MCF 10A (cell line): ENCODE results near the gene ELN. TPM values are rescaled to one million over a fixed set of nuclear protein-coding genes. Genes with fewer than 3 reads are reported as not detected.

Source experiments
- BruUV-seq: library from RNA; stranded (reverse); fragments of 400-500 nt; replicated peaks from 2 replicates; lab custom pipeline; 2021; lab: Mats Ljungman, UMichigan
- CTCF ChIA-PET: fragments of 300-600 bp; sonication (Branson Sonifier 250); formaldehyde crosslinking; extraction: SDS; loops from one replicate; lab custom pipeline; 2021; ENCODE audit warnings: antibody characterized with exemption, inconsistent platforms; lab: Yijun Ruan, JAX
- POLR2A ChIA-PET: fragments of 300-600, 350-650 bp; sonication (Branson Sonifier 250); formaldehyde crosslinking; extraction: SDS; loops from one replicate; lab custom pipeline; 2020; ENCODE audit warnings: antibody characterized with exemption, inconsistent platforms; lab: Yijun Ruan, JAX
- DNase-seq: peaks from one replicate; pipeline ENCODE4 v3.0.0-alpha.2; 2018; ENCODE audit not compliant: unreplicated experiment
- H3K27ac Mint-ChIP-seq: one replicate; pipeline ENCODE4 v1.8.0; 2022; ENCODE audit warnings: mild to moderate bottlenecking, low read depth, mixed read lengths; ENCODE audit not compliant: unreplicated experiment
- H3K27me3 Mint-ChIP-seq: one replicate; pipeline ENCODE4 v1.8.0; 2022; ENCODE audit warnings: mixed read lengths; ENCODE audit not compliant: insufficient read depth, unreplicated experiment
- H3K36me3 Mint-ChIP-seq: one replicate; pipeline ENCODE4 v1.8.0; 2022; ENCODE audit warnings: mild to moderate bottlenecking, moderate library complexity, mixed read lengths; ENCODE audit not compliant: insufficient read depth, unreplicated experiment
- H3K4me1 Mint-ChIP-seq: one replicate; pipeline ENCODE4 v1.8.0; 2022; ENCODE audit warnings: mixed read lengths; ENCODE audit not compliant: insufficient read depth, unreplicated experiment
- H3K4me3 Mint-ChIP-seq: one replicate; pipeline ENCODE4 v1.8.0; 2022; ENCODE audit warnings: mild to moderate bottlenecking, moderate library complexity, mixed read lengths; ENCODE audit not compliant: unreplicated experiment
- H3K9me3 Mint-ChIP-seq: one replicate; pipeline ENCODE4 v1.8.0; 2022; ENCODE audit warnings: mixed read lengths; ENCODE audit not compliant: unreplicated experiment
- intact Hi-C: fragments of 100-400 bp; cut with micrococcal nuclease; formaldehyde crosslinking; loops from 2 replicates; pipeline ENCODE4 v1.14.1; 2022
- total RNA-seq: library from RNA; stranded (reverse); gene quantifications from 2 replicates; pipeline ENCODE4 v1.2.3, GENCODE V29; 2022
- TF ChIP-seq, protein P1 (sequence below): fragments of 200-600 bp; IDR thresholded peaks from one replicate; pipeline ENCODE4 v1.8.0; 2022; ENCODE audit warnings: antibody characterized with exemption, mild to moderate bottlenecking; ENCODE audit not compliant: unreplicated experiment

Gene ELN
- total RNA-seq, 1 experiment from 2014 or later = not detected

DNA sequence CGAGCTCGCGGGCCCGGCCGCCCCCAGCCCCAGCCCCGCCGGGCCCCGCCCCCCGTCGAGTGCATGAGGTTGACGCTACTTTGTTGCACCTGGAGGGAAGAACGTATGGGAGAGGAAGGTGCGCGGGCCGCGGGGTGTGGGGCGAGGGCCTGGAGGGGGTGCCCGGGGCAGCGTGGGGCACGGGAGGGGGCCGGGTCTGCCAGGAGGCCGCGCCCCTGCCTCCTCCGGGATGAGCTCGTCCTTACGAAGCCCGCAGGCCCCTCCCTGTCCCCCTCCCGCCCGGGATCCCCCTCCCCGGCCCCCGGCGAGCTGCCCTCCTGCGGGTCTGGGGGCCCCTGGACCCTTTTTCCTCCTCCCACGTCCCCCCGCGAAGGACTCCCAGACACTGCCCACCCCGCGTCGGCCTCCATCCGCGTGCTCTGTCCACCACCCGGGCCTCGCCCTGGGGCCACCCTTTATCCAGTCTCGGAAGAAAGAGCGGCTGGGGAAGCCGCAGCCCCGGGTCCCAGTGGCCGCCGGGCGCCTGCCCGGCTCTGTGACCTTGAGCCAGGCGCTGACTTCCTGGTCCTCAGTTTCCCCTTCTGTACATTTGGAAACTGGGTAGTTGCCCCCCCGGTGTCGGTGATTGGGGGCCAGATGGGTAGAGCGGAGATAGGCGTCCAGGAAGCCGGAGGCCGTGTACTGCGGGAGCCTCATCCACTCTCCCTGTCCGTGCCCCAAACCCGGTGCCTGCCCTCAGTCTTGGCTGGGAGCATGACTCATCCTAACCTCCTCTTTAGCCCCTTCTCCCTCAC lies 56.2 kb downstream of the ELN start:
- H3K36me3 Mint-ChIP-seq = peaks cover 18% of the 10 kb centered on the region
- no peaks in the 10 kb centered on the region for H3K9me3 Mint-ChIP-seq
- peak; percentile 76 for DNase-seq
- ChIA-PET CTCF (interaction anchor here (0.5 to 1.6 kb wide), 4 partner anchors 13 to 205 kb away, joined by 3 to 4 read pairs (median 3); partner anchors contain the start of gene CLIP2), POLR2A (interaction anchor here (0.9 to 1.9 kb wide), 4 partner anchors 10 to 94 kb away, joined by 3 to 20 read pairs (median 3); partner anchors contain the start of gene EIF4H)
- H3K4me1 Mint-ChIP-seq = peaks cover 13% of the 10 kb centered on the region
- intact Hi-C loops = loop anchor here (5.0 kb wide), 1 partner anchor 88 kb away; the partner anchor contains the start of gene EIF4H
- H3K4me3 Mint-ChIP-seq = peak overlapping the region; percentile 78
- TF ChIP-seq, protein P1, sequence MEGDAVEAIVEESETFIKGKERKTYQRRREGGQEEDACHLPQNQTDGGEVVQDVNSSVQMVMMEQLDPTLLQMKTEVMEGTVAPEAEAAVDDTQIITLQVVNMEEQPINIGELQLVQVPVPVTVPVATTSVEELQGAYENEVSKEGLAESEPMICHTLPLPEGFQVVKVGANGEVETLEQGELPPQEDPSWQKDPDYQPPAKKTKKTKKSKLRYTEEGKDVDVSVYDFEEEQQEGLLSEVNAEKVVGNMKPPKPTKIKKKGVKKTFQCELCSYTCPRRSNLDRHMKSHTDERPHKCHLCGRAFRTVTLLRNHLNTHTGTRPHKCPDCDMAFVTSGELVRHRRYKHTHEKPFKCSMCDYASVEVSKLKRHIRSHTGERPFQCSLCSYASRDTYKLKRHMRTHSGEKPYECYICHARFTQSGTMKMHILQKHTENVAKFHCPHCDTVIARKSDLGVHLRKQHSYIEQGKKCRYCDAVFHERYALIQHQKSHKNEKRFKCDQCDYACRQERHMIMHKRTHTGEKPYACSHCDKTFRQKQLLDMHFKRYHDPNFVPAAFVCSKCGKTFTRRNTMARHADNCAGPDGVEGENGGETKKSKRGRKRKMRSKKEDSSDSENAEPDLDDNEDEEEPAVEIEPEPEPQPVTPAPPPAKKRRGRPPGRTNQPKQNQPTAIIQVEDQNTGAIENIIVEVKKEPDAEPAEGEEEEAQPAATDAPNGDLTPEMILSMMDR = no peak
- H3K27me3 Mint-ChIP-seq = no peaks in the 10 kb centered on the region
- H3K27ac Mint-ChIP-seq = peak overlapping the region; percentile 89
- no TSS peak for BruUV-seq

DNA sequence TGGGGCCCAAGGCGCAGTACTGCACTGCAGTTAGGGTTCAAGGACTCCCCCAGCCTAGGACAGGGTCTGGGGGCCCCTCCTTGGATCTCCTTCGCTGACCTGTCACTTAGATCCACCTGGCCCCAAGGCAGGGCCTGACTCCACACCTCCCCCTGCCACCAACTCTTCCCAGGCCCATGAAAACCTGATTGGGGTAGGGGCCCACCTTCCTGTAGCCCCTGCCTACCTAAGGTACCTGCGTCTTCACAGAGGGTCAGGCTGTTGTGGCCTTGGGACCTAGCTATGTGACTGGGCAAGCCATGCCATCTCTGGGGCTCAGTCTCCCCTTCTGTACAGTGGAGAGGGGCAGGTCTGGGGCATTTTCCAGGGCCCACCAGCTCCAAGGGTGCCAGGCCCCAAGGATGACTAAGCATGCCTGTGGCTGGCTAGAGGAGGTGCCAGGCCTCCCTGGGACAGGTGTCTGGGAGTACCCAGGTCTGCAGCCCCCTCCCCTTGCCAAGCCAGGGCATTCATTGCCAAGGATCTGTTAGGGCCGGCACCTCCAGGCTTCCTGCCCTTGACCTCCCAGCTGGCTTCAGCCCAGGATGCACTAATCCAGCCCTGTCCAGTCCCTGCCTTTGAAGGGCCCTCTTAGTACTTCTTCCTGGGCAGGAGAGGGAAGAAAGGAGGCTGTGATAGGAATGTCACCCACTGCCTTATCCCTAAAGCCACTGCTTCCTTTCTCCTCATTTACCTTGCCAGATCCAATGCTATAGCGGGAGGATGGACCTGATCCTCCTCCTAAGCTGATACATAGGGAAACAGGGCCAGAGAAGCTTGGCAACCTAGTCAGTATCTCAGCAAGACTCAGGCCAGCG lies 57.0 kb downstream of the ELN start:
- DNase-seq = peak; percentile 33
- no peaks in the 10 kb centered on the region for H3K9me3 Mint-ChIP-seq
- intact Hi-C loops = loop anchor here (5.0 kb wide), 1 partner anchor 87 kb away; the partner anchor contains the start of gene EIF4H
- H3K4me1 Mint-ChIP-seq = peaks cover 11% of the 10 kb centered on the region
- TF ChIP-seq, protein P1 = no peak
- no TSS peak for BruUV-seq
- H3K27me3 Mint-ChIP-seq = no peaks in the 10 kb centered on the region
- ChIA-PET CTCF (interaction anchor here (0.5 to 1.6 kb wide), 4 partner anchors 13 to 90 kb away, joined by 3 to 4 read pairs (median 4); no protein-coding TSS in a partner anchor), POLR2A (interaction anchor here (1.1 to 1.9 kb wide), 6 partner anchors 9 to 106 kb away, joined by 3 to 20 read pairs (median 3); partner anchors contain the start of gene EIF4H)
- H3K4me3 Mint-ChIP-seq = peak overlapping the region; percentile 78
- H3K27ac Mint-ChIP-seq = peak overlapping the region; percentile 89
- H3K36me3 Mint-ChIP-seq = peaks cover 18% of the 10 kb centered on the region

DNA sequence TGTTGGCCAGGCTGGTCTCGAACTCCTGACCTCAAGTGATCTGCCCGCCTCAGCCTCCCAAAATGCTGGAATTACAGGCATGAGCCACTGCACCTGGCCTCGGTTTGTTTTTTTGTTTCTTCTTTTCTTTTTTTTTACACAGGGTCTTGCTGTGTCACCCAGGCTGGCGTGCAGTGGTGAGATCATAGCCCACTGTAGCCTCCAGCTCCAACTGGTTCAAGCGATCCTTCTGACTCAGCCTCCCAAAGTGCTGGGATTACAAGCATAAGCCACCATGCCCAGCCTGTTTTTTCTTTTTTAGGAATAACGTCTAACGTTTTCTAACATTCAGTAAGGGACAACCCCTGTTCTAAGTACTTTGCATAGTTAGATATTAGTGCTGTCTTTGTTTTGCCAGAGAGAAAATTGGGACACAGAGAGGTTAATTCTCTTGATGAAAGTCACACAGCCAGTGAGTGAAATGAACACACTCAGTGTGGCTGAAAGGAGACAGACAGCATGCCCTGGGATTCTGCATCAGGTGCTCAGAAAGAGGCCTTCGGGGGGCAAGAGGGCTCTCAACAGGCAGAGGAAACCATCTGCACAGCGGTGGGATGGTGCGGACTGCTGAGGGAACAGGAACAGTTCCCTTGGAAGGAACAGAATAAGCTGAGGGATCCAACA lies 59.9 kb downstream of the ELN start:
- Mint-ChIP-seq H3K9me3 (no peaks in the 10 kb centered on the region), H3K27ac (no peak overlapping the region), H3K27me3 (no peaks in the 10 kb centered on the region), H3K4me1 (peaks cover 11% of the 10 kb centered on the region), H3K36me3 (peaks cover 18% of the 10 kb centered on the region), H3K4me3 (no peak overlapping the region)
- TF ChIP-seq, protein P1 = no peak
- no peak for DNase-seq
- no TSS peak for BruUV-seq
- intact Hi-C loops = no loop called here
- ChIA-PET CTCF (interaction anchor here (1.3 kb wide), 1 partner anchor 20 kb away, joined by 7 read pairs; no protein-coding TSS in a partner anchor), POLR2A (interaction anchor here (0.6 kb wide), 1 partner anchor 298 kb away, joined by 3 read pairs; no protein-coding TSS in a partner anchor)
